NCI-H2227 treated with DMSO at 0.1 percent for 48 hours (cell line): Measurements from ENCODE around the gene RAB44.
"Not testable (repeated sequence)": the region's sequence is repeated elsewhere in the genome, so short reads cannot be mapped to it uniquely, and the experiment has no call there.

Experiments
- DNase-seq: peaks from one replicate; lab custom pipeline; 2025; lab: John Stamatoyannopoulos, UW

The RAB44 gene

GRCh38 chr6:36697481-36697903, at the start of gene RAB44:
TSS of gene RAB44 (plus strand) at chr6:36697826. CDS start at chr6:36704236, 6,410 bp downstream.
- DNase-seq = no peak

- DNase-seq = no peak
Measured at GRCh38 chr6:36649086-36649485, 48.5 kb upstream of the RAB44 start.

GRCh38 chr6:36649701-36650484, 47.7 kb upstream of the RAB44 start:
- no peak for DNase-seq

- DNase-seq = no peak
Measured at GRCh38 chr6:36650848-36651478, 46.7 kb upstream of the RAB44 start.

- no peak for DNase-seq
Measured at GRCh38 chr6:36651659-36652379, 45.8 kb upstream of the RAB44 start.

- DNase-seq = not testable (repeated sequence)
Measured at GRCh38 chr6:36654469-36654868, 43.2 kb upstream of the RAB44 start.

- no peak for DNase-seq
Measured at GRCh38 chr6:36655085-36655724, 42.4 kb upstream of the RAB44 start.

- no peak for DNase-seq
Measured at GRCh38 chr6:36656441-36656840, 41.2 kb upstream of the RAB44 start.

- no peak for DNase-seq
Measured at GRCh38 chr6:36657271-36657670, 40.4 kb upstream of the RAB44 start.

- DNase-seq = no peak
Measured at GRCh38 chr6:36657942-36658544, 39.6 kb upstream of the RAB44 start.

- no peak for DNase-seq
Measured at GRCh38 chr6:36659271-36659670, 38.4 kb upstream of the RAB44 start.

GRCh38 chr6:36660771-36661471, 36.7 kb upstream of the RAB44 start:
- no peak for DNase-seq

GRCh38 chr6:36662380-36662779, 35.2 kb upstream of the RAB44 start:
- DNase-seq = no peak

GRCh38 chr6:36662827-36663256, 34.8 kb upstream of the RAB44 start:
- DNase-seq = no peak

GRCh38 chr6:36663504-36664446, 33.9 kb upstream of the RAB44 start:
- no peak for DNase-seq

GRCh38 chr6:36665180-36665579, 32.4 kb upstream of the RAB44 start:
- no peak for DNase-seq

- no peak for DNase-seq
Measured at GRCh38 chr6:36666287-36666686, 31.3 kb upstream of the RAB44 start.

GRCh38 chr6:36666826-36667591, 30.6 kb upstream of the RAB44 start:
- peak; percentile 71 for DNase-seq

- no peak for DNase-seq
Measured at GRCh38 chr6:36668591-36668990, 29.0 kb upstream of the RAB44 start.
